Activated CD8-positive, alpha-beta memory T cell treated with anti-CD3 and anti-CD28 coated beads, Interleukin-2, amount 50 U/mL, for 4 hours (primary cell): ENCODE measurements around the gene RGMA.

ENCODE experiments used
- DNase-seq: peaks from one replicate; pipeline ENCODE4 v3.0.0-alpha.2; 2020

RGMA gene

GRCh38 chr15:93001156-93001555, 87.9 kb downstream of the RGMA start:
- DNase-seq, result no peak

- DNase-seq, result no peak
These were observed 91.2 kb downstream of the RGMA start for GRCh38 chr15:92997821-92998220.

- DNase-seq, result no peak
These were observed 96.3 kb downstream of the RGMA start for GRCh38 chr15:92992720-92993119.

GRCh38 chr15:92990031-92990430, 99.0 kb downstream of the RGMA start:
- no peak for DNase-seq

GRCh38 chr15:92989470-92989869, 99.5 kb downstream of the RGMA start:
- DNase-seq, result no peak
